Loucy (cell line): ENCODE data around the gene STUM.

Experiments used
- H2AFZ ChIP-seq: fragments of 200-600 bp; sonication (generic); 2 replicates; pipeline ENCODE4 v1.6.0; 2016; ENCODE audit warnings: antibody characterized with exemption, mild to moderate bottlenecking, low read length, moderate library complexity
- H3F3A ChIP-seq: fragments of 200-600 bp; 2 replicates; pipeline ENCODE4 v1.6.0; 2016; ENCODE audit warnings: antibody characterized with exemption, low read depth, mild to moderate bottlenecking
- H3K27me3 ChIP-seq: fragments of 200-600 bp; sonication (generic); 2 replicates; pipeline ENCODE4 v1.6.1; 2014; ENCODE audit warnings: low read length, mild to moderate bottlenecking; ENCODE audit not compliant: insufficient read depth, poor library complexity, severe bottlenecking
- H3K36me3 ChIP-seq: fragments of 200-600 bp; sonication (generic); 2 replicates; pipeline ENCODE4 v1.6.1; 2016; ENCODE audit warnings: low read length; ENCODE audit not compliant: insufficient read depth
- H3K4me1 ChIP-seq: fragments of 200-600 bp; sonication (generic); 2 replicates; pipeline ENCODE4 v1.5.1; 2014; ENCODE audit warnings: low read length, mild to moderate bottlenecking; ENCODE audit not compliant: insufficient read depth, poor library complexity, severe bottlenecking
- H3K4me2 ChIP-seq: fragments of 200-600 bp; sonication (generic); 2 replicates; pipeline ENCODE4 v1.6.0; 2014; ENCODE audit warnings: antibody characterized with exemption, low read length, low read depth, mild to moderate bottlenecking; ENCODE audit not compliant: poor library complexity, severe bottlenecking
- H3K4me3 ChIP-seq: fragments of 200-600 bp; sonication (generic); 2 replicates; pipeline ENCODE4 v1.5.1; 2014; ENCODE audit warnings: low read length, mild to moderate bottlenecking, mixed read lengths; ENCODE audit not compliant: poor library complexity, severe bottlenecking
- H3K79me2 ChIP-seq: fragments of 200-600 bp; sonication (generic); 2 replicates; pipeline ENCODE4 v1.6.1; 2014; ENCODE audit warnings: low read length; ENCODE audit not compliant: insufficient read depth
- H3K9ac ChIP-seq: fragments of 200-600 bp; sonication (generic); 2 replicates; pipeline ENCODE4 v1.6.0; 2014; ENCODE audit warnings: mild to moderate bottlenecking, low read depth, low read length, moderate library complexity; ENCODE audit not compliant: poor library complexity, severe bottlenecking
- H3K9me2 ChIP-seq: fragments of 200-600 bp; sonication (generic); replicated peaks from 2 replicates; pipeline ENCODE4 v1.6.1; 2016; ENCODE audit warnings: low read depth, low read length, mixed read lengths
- H3K9me3 ChIP-seq: fragments of 200-600 bp; sonication (generic); 2 replicates; pipeline ENCODE4 v1.6.1; 2014; ENCODE audit warnings: mild to moderate bottlenecking, antibody characterized with exemption, low read length, low read depth; ENCODE audit not compliant: insufficient read depth
- H4K20me1 ChIP-seq: fragments of 200-600 bp; sonication (generic); 2 replicates; pipeline ENCODE4 v1.6.0; 2014; ENCODE audit warnings: antibody characterized with exemption, low read length, mild to moderate bottlenecking; ENCODE audit not compliant: insufficient read depth, poor library complexity, severe bottlenecking
- EZH2phosphoT487 ChIP-seq: fragments of 200-600 bp; IDR thresholded peaks from 2 replicates; pipeline ENCODE4 v1.6.1; 2018; ENCODE audit warnings: antibody characterized with exemption, mild to moderate bottlenecking, moderate library complexity, borderline replicate concordance
- TF ChIP-seq, protein P1 (sequence below): fragments of 200-600 bp; sonication (generic); conservative IDR thresholded peaks from 2 replicates; pipeline ENCODE4 v1.5.1; 2014; ENCODE audit warnings: mild to moderate bottlenecking, antibody characterized with exemption, low read length

STUM gene

DNA sequence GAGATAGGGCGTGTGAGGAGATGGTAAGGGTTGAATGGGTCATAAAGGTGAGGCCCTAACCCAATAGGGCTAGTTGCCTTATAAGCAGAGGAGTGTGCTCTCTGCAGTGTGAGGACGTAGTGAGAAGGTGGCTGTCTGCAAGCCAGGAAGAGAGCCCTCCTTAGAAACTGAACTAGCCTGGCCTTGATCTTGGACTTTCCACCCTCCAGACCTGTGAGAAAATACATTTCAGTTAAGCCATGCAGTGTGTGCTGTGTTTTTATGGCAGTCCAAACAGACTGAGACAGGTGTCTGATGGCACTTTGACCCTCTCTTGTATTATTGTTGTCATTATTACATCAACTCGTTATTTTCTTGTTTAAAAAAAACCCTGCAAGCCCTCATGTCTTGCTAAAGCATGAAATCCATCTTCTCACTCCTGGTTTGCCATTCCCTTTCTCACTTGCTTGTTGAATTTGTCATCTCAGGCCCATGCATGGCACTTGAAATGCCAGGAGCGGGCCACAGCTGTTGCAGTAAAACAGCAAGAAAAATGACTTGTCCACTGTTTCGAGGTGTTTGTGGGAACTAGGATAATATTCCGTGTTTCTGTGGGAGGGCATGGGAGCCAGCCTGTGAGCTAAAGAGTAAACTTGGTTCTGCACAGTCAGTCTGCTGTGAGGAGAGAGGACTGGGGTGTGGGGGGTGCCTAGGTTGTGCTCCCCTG lies 78.6 kb downstream of the STUM start:
- Histone ChIP-seq H3K4me1 (peaks cover 2% of the 10 kb centered on the region), H3K27me3 (no peaks in the 10 kb centered on the region), H3K79me2 (no peaks in the 10 kb centered on the region), H3K9ac (no peak overlapping the region), H3F3A (no peaks in the 10 kb centered on the region), H4K20me1 (no peaks in the 10 kb centered on the region), H2AFZ (no peak overlapping the region), H3K9me2 (no peaks in the 10 kb centered on the region), H3K4me3 (no peak overlapping the region), H3K4me2 (no peak overlapping the region), H3K9me3 (no peaks in the 10 kb centered on the region), H3K36me3 (peaks cover 4% of the 10 kb centered on the region; the same call in 1 of the 2 replicates)
- TF ChIP-seq EZH2phosphoT487 = no peak
- TF ChIP-seq, protein P1, sequence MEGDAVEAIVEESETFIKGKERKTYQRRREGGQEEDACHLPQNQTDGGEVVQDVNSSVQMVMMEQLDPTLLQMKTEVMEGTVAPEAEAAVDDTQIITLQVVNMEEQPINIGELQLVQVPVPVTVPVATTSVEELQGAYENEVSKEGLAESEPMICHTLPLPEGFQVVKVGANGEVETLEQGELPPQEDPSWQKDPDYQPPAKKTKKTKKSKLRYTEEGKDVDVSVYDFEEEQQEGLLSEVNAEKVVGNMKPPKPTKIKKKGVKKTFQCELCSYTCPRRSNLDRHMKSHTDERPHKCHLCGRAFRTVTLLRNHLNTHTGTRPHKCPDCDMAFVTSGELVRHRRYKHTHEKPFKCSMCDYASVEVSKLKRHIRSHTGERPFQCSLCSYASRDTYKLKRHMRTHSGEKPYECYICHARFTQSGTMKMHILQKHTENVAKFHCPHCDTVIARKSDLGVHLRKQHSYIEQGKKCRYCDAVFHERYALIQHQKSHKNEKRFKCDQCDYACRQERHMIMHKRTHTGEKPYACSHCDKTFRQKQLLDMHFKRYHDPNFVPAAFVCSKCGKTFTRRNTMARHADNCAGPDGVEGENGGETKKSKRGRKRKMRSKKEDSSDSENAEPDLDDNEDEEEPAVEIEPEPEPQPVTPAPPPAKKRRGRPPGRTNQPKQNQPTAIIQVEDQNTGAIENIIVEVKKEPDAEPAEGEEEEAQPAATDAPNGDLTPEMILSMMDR = no peak

DNA sequence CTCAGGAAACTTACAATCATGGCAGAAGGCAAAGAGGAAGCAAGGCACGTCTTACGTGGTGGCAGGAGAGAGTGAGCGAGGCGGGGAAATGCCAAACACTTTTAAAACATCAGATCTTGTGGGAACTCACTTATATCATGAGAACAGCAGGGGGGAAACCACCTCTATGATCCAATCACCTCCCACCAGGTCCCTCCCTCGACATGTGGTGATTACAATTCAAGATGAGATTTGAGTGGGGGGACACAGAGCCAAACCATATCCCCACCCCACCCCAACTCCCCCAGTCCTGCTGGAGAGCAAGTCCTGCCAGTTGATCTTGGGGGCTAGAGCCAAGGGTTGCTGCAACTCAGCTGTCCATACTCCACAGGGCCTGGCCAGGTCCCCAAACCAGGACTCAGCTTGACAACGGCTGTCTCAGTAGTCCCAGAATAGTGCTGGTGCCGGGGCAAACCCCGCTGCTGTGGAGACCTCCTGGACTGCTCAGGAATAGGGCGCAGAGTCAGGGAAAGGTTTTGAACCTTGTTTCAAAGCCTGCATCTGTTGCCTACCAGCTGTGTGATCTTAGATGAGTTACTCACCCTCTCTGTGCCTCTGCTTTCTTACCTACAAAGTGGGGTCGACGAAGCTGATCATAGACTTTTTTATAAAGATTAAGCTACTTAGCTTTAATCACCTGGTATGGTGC lies 79.5 kb downstream of the STUM start:
- H3K4me2 ChIP-seq = no peak overlapping the region
- H3K27me3 ChIP-seq = no peaks in the 10 kb centered on the region
- H3K9me2 ChIP-seq = no peaks in the 10 kb centered on the region
- TF ChIP-seq, protein P1 = no peak
- no peak for TF ChIP-seq EZH2phosphoT487
- peaks cover 2% of the 10 kb centered on the region for H3K4me1 ChIP-seq
- H4K20me1 ChIP-seq = no peaks in the 10 kb centered on the region
- no peak overlapping the region for H3K4me3 ChIP-seq
- H3K9ac ChIP-seq = no peak overlapping the region
- no peaks in the 10 kb centered on the region for H3K79me2 ChIP-seq
- no peak overlapping the region for H2AFZ ChIP-seq
- peaks cover 12% of the 10 kb centered on the region; the same call in 1 of the 2 replicates for H3K36me3 ChIP-seq
- H3F3A ChIP-seq = no peaks in the 10 kb centered on the region
- H3K9me3 ChIP-seq = no peaks in the 10 kb centered on the region

DNA sequence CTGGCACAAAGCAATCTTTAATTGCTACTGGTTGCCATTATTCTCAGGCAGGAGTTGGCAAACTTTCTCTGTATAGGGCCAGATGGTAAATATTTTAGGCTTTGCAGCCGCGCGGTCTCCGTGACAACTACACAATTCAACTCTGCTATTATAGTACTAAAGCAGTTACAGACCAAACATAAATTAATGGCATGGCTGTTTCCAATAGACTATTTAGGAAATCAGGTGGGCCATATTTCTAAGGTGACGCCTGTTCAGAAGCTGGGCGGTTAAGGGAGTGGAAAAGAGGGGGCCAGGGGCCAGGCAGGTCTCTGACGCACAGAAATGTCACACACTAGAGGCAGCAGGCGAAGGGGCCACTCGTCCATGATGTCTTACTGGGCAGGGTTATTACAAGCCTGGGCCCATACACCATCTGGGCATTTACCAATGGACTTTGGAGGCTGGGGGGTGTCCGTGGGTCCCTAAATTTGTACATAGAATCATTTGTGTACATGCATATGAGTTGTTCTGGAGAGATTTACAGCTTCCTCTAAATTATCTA lies 80.1 kb downstream of the STUM start:
- no peaks in the 10 kb centered on the region for H4K20me1 ChIP-seq
- H3K9me3 ChIP-seq = no peaks in the 10 kb centered on the region
- no peak overlapping the region for H2AFZ ChIP-seq
- no peak overlapping the region for H3K4me3 ChIP-seq
- H3K4me2 ChIP-seq = no peak overlapping the region
- no peaks in the 10 kb centered on the region for H3F3A ChIP-seq
- no peak overlapping the region for H3K9ac ChIP-seq
- H3K4me1 ChIP-seq = peaks cover 2% of the 10 kb centered on the region
- no peaks in the 10 kb centered on the region for H3K9me2 ChIP-seq
- peaks cover 18% of the 10 kb centered on the region; the same call in 1 of the 2 replicates for H3K36me3 ChIP-seq
- TF ChIP-seq EZH2phosphoT487 = no peak
- TF ChIP-seq, protein P1 = no peak
- no peaks in the 10 kb centered on the region for H3K79me2 ChIP-seq
- H3K27me3 ChIP-seq = no peaks in the 10 kb centered on the region
